Coronary artery (tissue), 2 donors: ENCODE data around the gene ASAP3.
A peak's percentile ranks its signal among the peaks of the same experiment; 100 is the strongest.

Experiments used
- DNase-seq: peaks from one replicate; pipeline ENCODE4 v3.0.0-alpha.2; 2017; ENCODE audit warnings: low spot score
- H3K27ac ChIP-seq, 2 donors: fragments of 200-600 bp; sonication (generic); one replicate each; pipeline ENCODE4 v1.5.1; 2016 to 2019
- H3K4me3 ChIP-seq: fragments of 200-600 bp; sonication (generic); 2 replicates; pipeline ENCODE4 v1.5.1; 2016; ENCODE audit warnings: mild to moderate bottlenecking, moderate library complexity
- TF ChIP-seq, protein P1 (sequence below): fragments of 200-600 bp; sonication (generic); IDR thresholded peaks from one replicate; pipeline ENCODE4 v1.5.1; 2019; ENCODE audit warnings: antibody characterized with exemption

The ASAP3 gene

DNA sequence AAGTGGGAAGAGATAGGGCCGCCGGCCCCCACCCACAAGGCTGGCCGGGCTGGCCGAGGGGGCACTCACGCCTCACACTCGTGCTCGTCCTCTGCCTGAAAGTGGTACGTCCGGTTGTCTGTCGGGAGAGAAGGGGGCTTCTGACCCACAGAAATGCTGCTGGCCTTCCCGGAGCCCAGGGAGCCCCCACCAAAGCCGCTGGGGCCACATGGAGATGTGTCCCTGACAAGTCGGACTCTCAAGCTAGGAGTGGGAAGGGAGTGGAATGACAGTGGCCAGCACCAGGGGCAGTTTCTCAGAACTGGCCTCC, 46.7 kb downstream of the ASAP3 start:
- DNase-seq, result no peak
- no peak overlapping the region for H3K4me3 ChIP-seq
- no peak overlapping the region for H3K27ac ChIP-seq
- TF ChIP-seq, protein P1, sequence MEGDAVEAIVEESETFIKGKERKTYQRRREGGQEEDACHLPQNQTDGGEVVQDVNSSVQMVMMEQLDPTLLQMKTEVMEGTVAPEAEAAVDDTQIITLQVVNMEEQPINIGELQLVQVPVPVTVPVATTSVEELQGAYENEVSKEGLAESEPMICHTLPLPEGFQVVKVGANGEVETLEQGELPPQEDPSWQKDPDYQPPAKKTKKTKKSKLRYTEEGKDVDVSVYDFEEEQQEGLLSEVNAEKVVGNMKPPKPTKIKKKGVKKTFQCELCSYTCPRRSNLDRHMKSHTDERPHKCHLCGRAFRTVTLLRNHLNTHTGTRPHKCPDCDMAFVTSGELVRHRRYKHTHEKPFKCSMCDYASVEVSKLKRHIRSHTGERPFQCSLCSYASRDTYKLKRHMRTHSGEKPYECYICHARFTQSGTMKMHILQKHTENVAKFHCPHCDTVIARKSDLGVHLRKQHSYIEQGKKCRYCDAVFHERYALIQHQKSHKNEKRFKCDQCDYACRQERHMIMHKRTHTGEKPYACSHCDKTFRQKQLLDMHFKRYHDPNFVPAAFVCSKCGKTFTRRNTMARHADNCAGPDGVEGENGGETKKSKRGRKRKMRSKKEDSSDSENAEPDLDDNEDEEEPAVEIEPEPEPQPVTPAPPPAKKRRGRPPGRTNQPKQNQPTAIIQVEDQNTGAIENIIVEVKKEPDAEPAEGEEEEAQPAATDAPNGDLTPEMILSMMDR, result no peak

DNA sequence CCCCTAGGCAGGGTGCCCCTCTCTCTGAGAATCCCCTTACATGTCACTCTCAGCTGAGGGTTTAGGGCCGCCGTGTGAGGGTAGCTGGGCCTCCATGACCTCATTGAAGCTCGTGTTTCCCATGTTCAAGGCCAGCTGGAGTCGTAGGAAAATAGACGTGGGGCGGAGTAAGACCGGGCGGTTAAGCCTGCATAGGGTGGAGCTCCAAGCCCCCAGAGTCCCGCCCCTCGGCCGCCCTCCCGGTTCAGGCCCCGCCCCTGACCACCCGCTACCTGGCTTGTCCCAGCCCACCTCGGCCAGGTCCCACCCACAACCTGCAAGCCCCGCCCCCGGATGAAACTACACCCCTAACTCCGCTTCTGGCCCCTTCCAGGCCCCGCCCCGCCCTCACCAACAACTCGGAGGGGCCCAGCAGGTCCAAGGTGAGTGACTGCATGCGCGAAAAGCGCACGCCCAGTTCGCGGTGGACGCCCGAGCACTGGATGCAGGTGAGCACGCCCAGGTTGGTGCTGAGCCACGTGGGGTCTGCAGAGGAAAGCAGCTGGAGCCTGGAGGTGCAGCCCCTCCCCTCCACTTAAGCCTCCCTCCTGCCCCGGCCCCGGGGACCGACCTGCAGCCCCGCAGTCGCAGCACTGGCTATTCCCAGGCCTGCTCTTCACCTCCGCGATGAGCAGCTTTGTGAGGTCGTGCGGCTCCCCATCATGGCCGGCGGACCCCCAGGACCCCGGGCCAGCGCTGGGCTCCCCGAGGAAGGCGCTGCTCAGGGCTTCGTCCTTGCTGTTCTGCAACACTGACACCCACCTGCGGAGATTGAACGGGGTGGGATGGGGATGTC, 47.2 kb downstream of the ASAP3 start:
- Histone ChIP-seq H3K4me3 (no peak overlapping the region), H3K27ac (peak overlapping the region in 1 of 2 donors; percentile 1)
- DNase-seq, result no peak
- TF ChIP-seq, protein P1, result no peak

DNA sequence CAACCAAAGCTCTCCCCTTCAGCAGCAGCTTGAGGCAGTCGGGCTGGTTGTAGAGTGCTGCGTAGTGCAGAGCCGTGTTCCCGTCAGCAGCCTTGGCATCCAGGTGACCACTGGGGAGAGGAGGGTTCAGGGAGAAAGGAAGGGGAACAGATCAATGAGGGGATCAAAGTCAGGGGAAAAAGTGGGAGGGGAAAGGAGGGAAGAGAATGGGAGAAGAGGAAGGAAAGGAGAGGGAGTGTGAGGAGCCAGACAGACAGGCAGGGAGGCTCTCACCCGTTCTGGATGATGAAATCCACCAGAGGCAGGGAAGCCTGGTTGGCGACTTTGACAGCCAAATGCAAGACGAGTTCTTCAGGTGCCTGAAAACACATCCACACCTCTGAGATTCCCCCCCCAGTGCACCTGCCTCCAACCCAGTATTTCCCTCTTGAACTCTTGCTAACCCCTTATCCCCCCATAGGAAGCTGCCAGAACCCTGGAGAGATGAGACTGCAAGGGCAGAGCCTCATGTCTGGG, 49.7 kb downstream of the ASAP3 start:
- Histone ChIP-seq H3K27ac (no peak overlapping the region), H3K4me3 (no peak overlapping the region)
- no peak for DNase-seq
- TF ChIP-seq, protein P1, result no peak

DNA sequence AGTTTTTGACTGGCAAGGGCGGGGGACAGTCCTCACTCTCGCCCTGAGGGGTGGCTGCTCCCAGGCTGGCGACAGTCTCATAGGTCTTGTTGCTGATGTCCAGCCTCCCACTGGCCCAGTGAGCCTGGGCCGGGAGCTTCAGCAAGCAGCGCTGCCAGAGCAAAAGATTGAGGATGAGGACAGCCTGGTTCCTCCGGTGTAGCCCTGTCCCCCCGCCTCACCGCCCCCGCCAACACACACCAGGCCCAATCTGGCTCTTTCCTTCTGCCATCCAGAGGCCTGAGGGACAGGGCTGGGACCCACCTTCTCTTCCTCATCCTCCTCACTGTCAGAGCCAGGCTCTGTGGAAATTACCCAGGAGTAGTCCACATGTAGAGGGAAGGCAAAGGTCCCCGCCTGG, 50.9 kb downstream of the ASAP3 start:
- Histone ChIP-seq H3K4me3 (no peak overlapping the region), H3K27ac (no peak overlapping the region)
- DNase-seq, result no peak
- TF ChIP-seq, protein P1, result no peak

DNA sequence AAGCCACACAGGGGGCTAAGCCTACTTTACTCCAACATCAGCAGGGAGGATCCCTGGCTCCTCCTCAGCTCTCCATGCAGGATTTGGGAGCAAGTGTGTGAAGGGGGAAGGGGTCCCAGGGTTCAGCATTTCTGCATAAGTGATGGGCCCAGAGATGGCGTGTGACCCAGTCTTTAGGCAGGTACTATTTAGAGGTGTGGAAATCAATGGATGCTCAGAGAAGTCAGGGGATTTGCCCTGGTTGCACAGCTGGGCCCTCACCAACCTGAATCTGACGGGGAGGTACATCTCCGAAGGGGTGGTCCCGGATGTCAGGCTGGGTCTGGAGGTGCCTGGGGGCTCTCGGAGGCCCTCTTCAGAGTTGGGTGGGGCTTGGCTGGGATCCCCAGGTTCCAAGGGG, 52.5 kb downstream of the ASAP3 start:
- Histone ChIP-seq H3K4me3 (no peak overlapping the region), H3K27ac (no peak overlapping the region)
- DNase-seq, result no peak
- TF ChIP-seq, protein P1, result no peak

DNA sequence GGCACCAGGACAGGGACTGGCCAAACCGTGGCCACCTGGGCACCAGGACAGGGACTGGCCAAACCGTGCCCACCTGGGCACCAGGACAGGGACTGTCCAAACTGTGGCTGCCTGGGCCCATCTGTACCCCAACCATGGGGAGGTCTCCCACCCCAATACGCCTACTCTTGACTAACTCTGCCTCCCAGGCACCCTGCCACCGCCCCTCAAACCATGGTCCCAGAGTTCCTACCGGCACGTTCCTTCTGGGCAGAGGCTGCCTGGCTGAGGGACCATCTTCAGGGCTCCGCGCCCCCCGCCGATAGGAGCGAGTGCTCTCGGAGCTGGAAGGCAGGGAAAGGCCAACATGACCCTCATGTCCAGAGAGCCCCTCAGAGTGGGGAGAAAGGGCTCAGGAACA, 53.2 kb downstream of the ASAP3 start:
- H3K27ac ChIP-seq, result no peak overlapping the region
- H3K4me3 ChIP-seq, result no peak overlapping the region
- no peak for DNase-seq
- TF ChIP-seq, protein P1, result no peak

DNA sequence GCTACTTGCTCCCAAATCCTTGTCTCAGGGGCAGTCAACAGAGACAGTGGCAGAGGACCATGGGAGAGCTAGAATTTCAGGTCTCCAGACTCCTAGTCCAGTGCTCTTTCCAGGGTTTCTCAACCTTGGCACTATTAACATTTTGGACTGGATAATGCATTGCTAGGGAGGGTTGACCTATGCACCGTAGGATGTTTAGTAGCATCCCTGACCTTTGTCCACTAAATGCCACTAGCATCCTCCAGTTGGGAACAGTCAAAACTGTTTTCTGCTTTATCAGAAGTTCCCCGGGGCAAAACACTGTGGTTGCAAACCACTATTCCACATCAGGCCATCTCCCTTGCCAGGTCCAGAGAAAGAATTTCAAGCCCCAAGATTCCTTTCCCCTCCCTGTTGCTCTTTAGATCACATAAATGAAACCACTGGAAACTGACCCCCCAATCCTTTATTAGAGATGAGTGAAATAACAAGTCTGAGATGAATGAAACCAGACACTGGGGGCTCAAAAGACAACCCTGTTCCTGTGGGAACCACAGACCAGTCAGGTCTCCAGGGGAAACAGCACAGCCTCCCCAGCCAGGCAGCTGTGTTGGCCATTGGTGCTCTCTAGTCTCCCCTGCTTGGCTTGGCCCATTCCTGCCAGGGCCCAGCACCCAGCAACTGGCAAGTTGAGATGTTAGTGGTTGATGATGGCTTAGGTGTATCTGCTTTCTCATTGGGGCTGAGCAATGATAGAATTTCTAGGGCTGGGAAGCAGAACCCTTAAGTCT, 55.7 kb downstream of the ASAP3 start:
- TF ChIP-seq, protein P1, result no peak
- no peak for DNase-seq
- Histone ChIP-seq H3K27ac (no peak overlapping the region), H3K4me3 (no peak overlapping the region)
